ENCODE results near the gene SGIP1.

SGIP1 gene, protein sequence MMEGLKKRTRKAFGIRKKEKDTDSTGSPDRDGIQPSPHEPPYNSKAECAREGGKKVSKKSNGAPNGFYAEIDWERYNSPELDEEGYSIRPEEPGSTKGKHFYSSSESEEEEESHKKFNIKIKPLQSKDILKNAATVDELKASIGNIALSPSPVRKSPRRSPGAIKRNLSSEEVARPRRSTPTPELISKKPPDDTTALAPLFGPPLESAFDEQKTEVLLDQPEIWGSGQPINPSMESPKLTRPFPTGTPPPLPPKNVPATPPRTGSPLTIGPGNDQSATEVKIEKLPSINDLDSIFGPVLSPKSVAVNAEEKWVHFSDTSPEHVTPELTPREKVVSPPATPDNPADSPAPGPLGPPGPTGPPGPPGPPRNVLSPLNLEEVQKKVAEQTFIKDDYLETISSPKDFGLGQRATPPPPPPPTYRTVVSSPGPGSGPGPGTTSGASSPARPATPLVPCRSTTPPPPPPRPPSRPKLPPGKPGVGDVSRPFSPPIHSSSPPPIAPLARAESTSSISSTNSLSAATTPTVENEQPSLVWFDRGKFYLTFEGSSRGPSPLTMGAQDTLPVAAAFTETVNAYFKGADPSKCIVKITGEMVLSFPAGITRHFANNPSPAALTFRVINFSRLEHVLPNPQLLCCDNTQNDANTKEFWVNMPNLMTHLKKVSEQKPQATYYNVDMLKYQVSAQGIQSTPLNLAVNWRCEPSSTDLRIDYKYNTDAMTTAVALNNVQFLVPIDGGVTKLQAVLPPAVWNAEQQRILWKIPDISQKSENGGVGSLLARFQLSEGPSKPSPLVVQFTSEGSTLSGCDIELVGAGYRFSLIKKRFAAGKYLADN

DNA sequence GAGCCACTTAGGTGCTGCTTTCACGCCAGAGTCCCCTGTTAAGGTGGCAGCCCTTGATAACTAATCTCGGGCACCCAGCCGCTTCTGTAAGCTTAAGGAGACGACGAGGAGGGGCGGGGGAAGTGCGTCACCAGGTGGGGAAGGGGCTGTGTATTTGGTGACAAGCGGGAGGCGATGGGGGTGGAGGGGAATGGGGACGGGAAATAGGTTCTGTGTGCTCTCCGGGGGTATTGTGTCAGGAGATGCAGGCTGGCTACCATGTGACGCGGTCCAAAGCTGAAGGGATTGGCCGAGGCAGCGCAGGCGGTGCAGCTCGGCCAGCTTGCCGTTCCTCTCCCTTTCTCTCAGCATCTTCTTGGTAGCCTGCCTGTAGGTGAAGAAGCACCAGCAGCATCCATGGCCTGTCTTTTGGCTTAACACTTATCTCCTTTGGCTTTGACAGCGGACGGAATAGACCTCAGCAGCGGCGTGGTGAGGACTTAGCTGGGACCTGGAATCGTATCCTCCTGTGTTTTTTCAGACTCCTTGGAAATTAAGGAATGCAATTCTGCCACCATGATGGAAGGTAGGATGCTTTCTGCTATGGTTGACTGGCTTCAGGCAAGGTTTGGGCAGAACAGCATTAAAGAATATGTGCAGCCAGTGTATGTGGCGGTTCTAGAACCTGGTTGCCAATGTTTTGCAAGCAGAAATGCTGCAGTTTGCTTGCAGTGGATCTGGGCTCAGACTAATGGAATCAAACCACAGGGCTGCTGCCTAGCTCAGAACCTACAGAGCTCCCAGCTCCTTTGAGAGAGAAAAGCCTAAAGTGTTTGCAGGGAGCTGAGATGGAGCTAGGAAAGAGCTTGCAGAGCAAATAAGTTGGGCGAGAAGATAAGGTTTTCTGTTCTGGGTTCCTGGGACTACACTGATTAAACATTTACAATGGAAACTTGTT, at the start of gene SGIP1:
SGIP1 (plus strand) TSS at position 350 of the 937 bp plus-strand sequence; CDS start at position 556, 206 bp downstream.
- DNase-seq: no peak

DNA sequence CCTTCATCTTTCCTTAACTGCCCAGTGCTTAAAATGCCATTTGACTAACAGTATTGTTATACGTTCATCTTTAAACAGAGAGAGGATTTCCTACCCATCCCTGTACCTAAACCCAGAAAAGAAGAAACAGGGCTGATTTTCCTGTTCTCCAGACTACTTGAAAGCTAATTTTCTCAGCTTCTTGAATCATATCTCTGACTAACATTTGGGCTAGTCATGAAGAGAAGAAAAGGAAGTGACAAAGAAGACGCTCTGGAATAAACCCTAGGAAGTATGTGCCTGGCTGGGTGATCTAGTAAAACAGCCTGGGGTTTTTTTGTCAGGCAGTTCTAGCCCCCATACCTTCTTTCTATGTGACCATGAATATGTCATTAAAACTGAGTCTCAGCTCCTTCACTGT, 44.8 kb upstream of the SGIP1 start:
- DNase-seq: no peak

- no peak for DNase-seq
Observed at GRCh38 chr1:66489972-66490601, 43.9 kb upstream of the SGIP1 start.

- DNase-seq: no peak
Observed at GRCh38 chr1:66490816-66491215, 43.1 kb upstream of the SGIP1 start.

DNA sequence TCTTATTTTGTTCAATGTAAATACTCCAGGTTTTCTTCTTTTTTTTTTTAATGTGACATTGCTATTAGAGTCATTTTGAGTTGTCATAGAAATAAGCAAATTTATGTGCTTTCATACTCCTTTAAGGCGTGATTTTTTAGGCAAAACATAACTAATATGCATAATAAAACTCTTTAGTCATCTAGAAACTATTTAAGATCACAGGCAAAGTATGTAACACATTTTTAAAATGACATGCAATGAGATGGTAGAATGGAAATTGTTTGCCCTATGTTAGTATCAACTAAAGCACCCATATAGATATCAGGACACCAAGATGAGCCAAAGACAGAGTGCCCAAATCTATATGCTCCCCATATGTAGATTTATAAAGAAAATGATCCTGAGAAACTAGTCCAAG, 41.5 kb upstream of the SGIP1 start:
- no peak for DNase-seq

DNA sequence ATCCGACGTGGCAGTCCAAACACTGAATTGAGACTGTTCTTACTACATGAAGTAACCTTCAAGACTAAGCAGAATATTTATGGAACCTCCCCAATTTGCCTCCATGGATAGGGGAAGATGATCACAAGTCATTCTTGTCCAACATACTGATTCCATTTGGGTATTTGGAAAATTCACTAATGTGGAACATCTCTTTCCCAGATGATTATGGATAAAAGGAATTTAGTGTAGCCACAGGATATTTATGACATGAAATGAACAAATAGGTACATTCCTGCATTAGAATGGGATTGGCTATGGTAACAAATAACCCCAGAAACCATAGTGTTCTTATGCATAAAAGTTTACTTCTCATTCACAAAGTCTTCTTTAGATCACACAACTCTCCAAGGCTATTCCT, 40.2 kb upstream of the SGIP1 start:
- DNase-seq: no peak

GRCh38 chr1:66494482-66494881, 39.5 kb upstream of the SGIP1 start:
- no peak for DNase-seq

GRCh38 chr1:66495495-66495894, 38.5 kb upstream of the SGIP1 start:
- no peak for DNase-seq

DNA sequence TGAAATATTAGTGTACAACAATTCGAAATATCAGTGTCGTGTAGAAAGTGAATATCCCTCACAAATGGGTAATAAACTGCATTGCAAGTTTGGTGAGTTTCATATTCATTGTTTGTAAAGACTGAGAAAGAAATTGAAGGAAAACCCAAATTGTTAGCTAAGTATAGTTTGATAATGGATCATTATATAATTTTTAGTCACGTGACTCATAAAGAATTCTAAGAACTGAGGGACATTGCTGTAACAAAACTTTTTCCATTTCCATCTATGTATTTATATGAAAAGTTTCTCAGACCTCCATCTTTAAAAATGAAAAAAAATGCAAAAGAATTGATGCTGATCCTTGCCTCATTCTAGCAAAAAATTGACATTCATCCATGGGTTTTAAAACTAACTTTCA, 36.0 kb upstream of the SGIP1 start:
- no peak for DNase-seq

DNA sequence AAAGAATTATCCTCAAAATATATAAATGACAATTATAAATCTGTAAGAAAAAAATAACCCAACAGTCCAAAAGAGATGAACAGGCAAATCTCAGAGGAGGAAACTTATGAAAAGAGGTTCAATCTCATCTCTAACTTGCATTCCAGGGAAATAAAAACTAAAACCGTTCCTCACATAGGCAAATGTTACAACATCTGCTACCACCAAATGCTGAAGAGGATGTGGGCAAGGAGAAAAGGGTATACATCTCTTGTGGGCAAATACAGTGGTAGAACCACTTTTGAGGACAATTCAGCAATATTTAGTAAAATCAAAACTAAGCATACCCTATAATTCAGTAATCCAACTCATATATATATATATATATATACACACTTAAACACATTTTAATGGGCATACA, 33.7 kb upstream of the SGIP1 start:
- DNase-seq: no peak

DNA sequence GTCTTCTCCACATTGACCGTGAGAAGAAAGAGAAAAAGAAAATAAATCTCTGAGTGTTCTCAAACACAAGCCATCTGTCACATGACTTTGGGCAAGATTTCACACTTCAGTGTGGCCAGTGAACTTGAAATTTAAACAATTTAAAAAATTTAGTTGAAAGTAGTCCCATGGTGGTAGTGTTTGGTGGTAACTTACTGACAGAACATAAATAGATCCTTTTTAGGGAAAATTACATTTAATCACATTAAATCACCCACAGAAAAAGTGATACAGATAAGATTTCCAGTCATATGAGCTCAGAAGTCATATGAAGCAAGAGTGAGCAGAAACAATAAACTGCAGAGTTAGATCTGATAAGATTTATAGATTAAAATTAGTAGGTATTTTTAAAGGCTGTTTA, 31.9 kb upstream of the SGIP1 start:
- DNase-seq: no peak

DNA sequence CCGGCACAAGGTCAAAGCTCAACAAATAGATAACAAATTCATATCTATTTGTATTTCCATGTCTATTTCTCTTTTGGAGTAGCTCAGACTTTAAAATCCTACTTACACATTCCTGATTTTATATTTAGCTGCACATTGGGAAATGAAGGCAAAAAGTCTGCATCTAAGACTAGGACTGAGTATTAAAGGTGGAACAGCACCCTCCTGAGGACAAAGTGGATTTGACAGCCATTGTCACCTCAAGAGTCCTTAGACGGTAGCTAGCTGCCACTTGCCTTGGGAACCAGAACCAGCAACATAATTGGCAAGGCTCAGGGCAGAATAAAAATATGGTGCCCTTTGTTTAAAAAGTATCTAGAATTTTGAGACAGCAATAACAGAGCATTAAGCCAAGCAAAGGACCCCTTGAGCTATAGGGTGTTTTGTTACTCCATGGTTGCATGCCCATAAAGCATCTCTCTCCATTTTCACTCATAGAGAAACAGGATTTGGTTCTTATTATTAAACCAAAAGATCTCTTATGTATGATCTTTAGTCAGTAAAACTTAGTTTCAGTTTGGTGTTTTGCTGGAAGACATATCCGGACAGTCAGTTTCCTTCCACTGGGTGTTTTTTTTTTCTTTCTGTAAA, 30.0 kb upstream of the SGIP1 start:
- peak; percentile 69 to 82 for DNase-seq

DNA sequence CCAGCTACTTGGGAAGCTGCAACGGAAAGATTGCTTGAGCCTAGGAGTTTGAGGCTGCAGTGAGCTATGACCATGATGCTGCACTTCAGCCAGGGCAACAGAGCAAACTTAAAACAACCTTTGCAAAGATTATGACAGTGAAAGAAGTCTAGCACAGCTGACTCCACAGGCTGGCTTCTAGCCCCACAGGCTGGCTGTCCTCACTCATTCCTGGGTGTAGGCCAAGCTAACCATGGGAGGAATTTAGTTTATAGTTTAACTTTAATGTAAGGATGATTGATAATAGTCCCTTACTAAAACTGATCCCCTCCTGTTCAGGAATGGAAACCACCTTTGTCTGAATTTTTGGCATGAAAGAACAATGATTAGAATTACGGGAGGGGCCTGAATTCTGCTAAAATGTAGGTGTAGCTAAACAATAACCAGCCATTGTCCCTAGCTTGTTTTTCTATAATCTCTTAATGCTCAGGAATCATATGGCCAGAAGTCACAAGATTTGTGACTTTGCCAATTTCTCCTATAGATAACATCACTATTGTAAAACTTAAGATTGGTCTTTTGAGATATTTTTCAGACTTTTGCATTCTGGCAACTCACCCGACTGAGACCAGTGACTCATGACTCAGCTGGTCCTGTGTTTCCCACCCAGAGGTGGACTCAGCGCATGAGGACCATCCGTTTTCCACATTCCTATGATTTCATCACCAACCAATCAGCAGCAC, 28.1 kb upstream of the SGIP1 start:
- DNase-seq: no peak

GRCh38 chr1:66506393-66506687, 27.6 kb upstream of the SGIP1 start:
- DNase-seq: no peak

DNA sequence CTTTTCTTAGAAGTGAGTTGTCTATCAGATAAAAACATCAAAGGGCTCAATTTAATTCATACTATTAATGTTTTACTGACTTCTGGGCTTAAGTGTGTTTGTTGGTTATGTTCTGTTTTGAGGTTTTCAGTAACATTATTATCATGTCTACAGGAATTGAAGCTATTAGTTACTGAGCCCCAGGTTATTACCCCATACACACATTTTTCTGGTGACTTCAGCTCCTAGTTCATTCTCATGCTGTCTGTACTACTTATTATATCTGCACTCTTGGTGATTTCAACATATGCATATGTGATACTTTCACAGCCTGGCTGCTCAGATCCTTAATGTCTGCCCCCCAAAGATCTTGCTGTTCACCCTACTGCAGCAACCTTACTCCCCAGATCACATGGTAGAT, 27.0 kb upstream of the SGIP1 start:
- no peak for DNase-seq

DNA sequence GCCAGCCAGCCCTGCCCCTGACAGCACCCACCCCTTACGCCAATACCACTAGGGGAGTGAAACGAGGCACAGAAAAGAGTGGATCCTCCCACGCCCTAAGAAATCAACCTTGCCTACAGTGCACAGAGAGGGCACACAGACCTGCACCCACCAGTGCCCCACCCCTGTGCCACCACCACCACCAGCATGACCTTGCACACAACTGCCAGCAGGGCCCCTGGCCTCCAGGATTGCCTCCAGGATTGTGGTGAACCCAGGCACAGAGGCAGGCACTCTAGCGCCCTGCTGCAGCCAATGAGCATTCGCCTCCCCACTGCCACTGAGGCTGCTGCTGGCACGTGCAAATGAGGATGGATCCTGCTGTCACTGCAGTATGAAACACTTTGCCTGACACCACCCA, 23.5 kb upstream of the SGIP1 start:
- DNase-seq: no peak

DNA sequence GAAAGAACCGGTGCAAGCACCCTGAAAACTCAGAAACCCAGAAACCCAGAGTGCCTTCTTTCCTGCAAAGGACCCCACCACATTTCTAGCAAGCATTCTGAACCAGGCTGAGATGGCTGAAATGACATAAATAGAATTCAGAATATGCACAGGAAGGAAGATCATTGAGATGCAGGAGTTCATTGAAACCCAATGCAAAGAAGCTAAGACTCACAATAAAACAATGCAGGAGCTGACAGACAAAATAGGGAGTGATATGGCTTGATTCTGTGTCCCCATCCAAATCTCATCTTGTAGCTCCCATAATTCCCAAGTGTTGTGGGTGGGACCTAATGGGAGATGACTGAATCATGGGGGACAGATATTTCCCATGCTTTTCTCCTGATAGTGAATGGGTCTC, 22.8 kb upstream of the SGIP1 start:
- no peak for DNase-seq

GRCh38 chr1:66517959-66518358, 16.0 kb upstream of the SGIP1 start:
- DNase-seq: no peak

- DNase-seq: no peak
Observed at GRCh38 chr1:66518654-66519053, 15.3 kb upstream of the SGIP1 start.

DNA sequence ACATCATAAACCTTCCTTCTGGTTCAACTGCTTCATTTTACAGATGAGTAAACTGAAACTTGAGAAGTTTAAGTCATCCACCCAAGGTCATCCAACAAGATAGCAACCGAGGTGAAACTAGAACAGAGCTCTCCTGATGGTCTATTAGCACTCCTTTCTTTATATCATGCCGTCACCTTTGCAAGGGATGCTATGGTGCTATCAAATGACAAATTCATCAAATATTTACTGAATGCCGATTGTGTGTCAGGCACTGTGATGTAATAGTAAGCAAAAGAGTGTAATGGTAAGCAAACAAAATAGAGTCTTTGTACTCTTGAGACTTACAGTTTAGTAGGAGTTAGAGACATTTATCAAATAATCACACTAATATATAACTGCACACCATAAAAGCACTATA, 14.0 kb upstream of the SGIP1 start:
- DNase-seq: no peak

DNA sequence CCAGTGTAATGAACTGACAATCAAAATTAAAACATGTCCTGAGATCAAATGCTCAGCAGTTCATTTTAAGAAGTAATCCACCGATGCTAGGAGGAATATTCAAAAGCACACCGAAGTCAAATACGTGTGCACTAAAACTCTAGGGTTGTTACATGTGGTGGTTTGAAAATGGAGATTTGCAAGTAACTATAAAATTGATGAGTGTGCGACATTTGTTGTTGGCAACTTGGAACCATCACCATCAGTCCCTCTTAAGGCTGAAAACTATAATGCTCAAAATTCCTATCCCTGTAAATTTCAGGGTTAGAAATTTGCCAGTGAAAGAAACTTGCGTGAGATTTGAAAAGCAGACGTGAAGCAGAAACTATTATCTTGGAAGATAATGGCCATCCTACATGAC, 13.3 kb upstream of the SGIP1 start:
- no peak for DNase-seq
